ENCODE data around the gene FMR1. TPM values are rescaled to one million over a fixed set of nuclear protein-coding genes. Genes with fewer than 3 reads are reported as not detected.

Gene FMR1
- polyA plus RNA-seq, 2 of the 4 experiments (the other 2 are of a cell fraction) = 32.6 to 38.8 TPM

Small RNAs within 50 kb of the gene (small RNA-seq; reads per million reads assigned to genes)
- 0 to 0.04 (median 0) reads per million in 6 experiments for gene RF02118

Other genes starting within 250 kb of the FMR1 start
- gene FMR1NB, start 69.4 kb downstream of the FMR1 start, polyA plus RNA-seq (2011; rRNA removed) = not detected in 2 replicates
- not detected in 3 replicates for gene FMR1NB, start 69.4 kb downstream of the FMR1 start, polyA plus RNA-seq (2017; fragmentation: RNase III; extraction: RNeasy Plus Mini Kit Qiagen cat#74134 plus additional on column Dnase treatment)

All from A549 (cell line).